DND-41 (cell line): ENCODE results near the gene RABEPK.

Experiments used
- EZH2 ChIP-seq: IDR thresholded peaks from 3 replicates; pipeline ENCODE4 v1.6.1; 2012; ENCODE audit warnings: borderline replicate concordance, low read depth, mild to moderate bottlenecking, moderate library complexity, low read length, inconsistent platforms; ENCODE audit not compliant: severe bottlenecking
- TF ChIP-seq, protein P1 (sequence below): IDR thresholded peaks from 2 replicates; pipeline ENCODE4 v1.5.1; 2012; ENCODE audit warnings: borderline replicate concordance, low read length, moderate library complexity, mild to moderate bottlenecking; ENCODE audit not compliant: poor library complexity, severe bottlenecking; ENCODE audit errors: extremely low read depth

DNA sequence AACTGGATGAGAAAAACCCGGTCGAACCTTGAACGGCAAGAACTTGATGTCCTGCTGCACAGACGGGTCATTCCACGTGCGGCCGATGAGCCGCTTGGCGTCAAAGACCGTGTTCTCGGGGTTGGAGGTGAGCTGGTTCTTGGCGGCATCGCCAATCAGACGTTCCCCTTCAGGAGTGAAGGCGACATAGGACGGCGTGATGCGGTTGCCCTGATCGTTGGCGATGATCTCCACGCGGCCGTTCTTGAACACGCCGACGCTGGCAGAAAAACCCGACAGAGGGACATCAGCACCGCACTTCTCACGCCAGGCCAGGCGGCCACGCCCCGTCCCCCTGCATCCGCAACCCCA, 40.3 kb downstream of the RABEPK start:
- TF ChIP-seq, protein P1, sequence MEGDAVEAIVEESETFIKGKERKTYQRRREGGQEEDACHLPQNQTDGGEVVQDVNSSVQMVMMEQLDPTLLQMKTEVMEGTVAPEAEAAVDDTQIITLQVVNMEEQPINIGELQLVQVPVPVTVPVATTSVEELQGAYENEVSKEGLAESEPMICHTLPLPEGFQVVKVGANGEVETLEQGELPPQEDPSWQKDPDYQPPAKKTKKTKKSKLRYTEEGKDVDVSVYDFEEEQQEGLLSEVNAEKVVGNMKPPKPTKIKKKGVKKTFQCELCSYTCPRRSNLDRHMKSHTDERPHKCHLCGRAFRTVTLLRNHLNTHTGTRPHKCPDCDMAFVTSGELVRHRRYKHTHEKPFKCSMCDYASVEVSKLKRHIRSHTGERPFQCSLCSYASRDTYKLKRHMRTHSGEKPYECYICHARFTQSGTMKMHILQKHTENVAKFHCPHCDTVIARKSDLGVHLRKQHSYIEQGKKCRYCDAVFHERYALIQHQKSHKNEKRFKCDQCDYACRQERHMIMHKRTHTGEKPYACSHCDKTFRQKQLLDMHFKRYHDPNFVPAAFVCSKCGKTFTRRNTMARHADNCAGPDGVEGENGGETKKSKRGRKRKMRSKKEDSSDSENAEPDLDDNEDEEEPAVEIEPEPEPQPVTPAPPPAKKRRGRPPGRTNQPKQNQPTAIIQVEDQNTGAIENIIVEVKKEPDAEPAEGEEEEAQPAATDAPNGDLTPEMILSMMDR, result no peak
- no peak for TF ChIP-seq EZH2
